ENCODE data around the gene LRP1B.

LRP1B gene

GRCh38 chr2:140949932-140950331, 1180.9 kb downstream of the LRP1B start:
- no peaks in the 10 kb centered on the region for H3K36me3 ChIP-seq (ENCODE audit: insufficient read depth)
- H3K79me2 ChIP-seq (ENCODE audit: insufficient read depth, low read depth), result no peaks in the 10 kb centered on the region
- H4K20me1 ChIP-seq (ENCODE audit: insufficient read depth), result no peaks in the 10 kb centered on the region
- no peak overlapping the region for H3K9ac ChIP-seq
- no peaks in the 10 kb centered on the region for H3K27me3 ChIP-seq (ENCODE audit: insufficient read depth, low read depth)
- H3K4me2 ChIP-seq, result no peak overlapping the region
- no peak overlapping the region for H3K27ac ChIP-seq
- no peak for TF ChIP-seq CTCF (conservative IDR thresholded peaks at IDR 0.05; ENCODE audit: low read depth, low read length)
- no peak overlapping the region for H3K4me3 ChIP-seq (IDR thresholded peaks at IDR 0.05; ENCODE audit: insufficient read depth, low read depth, low read length)
- H2AFZ ChIP-seq (ENCODE audit: low read depth), result no peak overlapping the region
- no peaks in the 10 kb centered on the region for H3K4me1 ChIP-seq (ENCODE audit: low read depth, poor library complexity, severe bottlenecking)

GRCh38 chr2:140947236-140947635, 1183.6 kb downstream of the LRP1B start:
- Histone ChIP-seq H4K20me1 (ENCODE audit: insufficient read depth) (no peaks in the 10 kb centered on the region), H3K27ac (no peak overlapping the region), H2AFZ (ENCODE audit: low read depth) (no peak overlapping the region), H3K4me2 (no peak overlapping the region), H3K36me3 (ENCODE audit: insufficient read depth) (no peaks in the 10 kb centered on the region), H3K4me3 (IDR thresholded peaks at IDR 0.05; ENCODE audit: insufficient read depth, low read depth, low read length) (no peak overlapping the region), H3K27me3 (ENCODE audit: insufficient read depth, low read depth) (no peaks in the 10 kb centered on the region), H3K4me1 (ENCODE audit: low read depth, poor library complexity, severe bottlenecking) (no peaks in the 10 kb centered on the region), H3K79me2 (ENCODE audit: insufficient read depth, low read depth) (no peaks in the 10 kb centered on the region), H3K9ac (no peak overlapping the region)
- TF ChIP-seq CTCF (conservative IDR thresholded peaks at IDR 0.05; ENCODE audit: low read depth, low read length), result no peak

DNA sequence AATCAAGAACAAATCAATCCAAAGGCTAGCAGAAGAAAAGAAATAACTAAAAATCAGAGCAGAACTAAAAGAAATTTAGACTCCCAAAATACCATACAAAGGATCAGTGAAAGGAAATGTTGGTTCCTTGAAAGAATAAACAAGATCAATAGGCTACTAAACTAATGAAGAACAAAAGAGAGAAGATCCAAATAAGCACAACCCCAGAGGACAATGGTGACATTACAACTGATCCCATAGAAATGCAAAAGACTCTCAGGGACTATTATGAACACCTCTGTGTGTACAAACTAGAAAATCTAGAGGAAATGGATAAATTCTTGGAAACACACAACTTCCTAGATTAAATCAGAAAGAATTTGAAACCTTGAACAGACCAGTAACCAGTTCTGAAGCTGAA, 1186.9 kb downstream of the LRP1B start:
- H3K36me3 ChIP-seq (ENCODE audit: insufficient read depth), result no peaks in the 10 kb centered on the region
- no peak overlapping the region for H2AFZ ChIP-seq (ENCODE audit: low read depth)
- H3K4me3 ChIP-seq (IDR thresholded peaks at IDR 0.05; ENCODE audit: insufficient read depth, low read depth, low read length), result no peak overlapping the region
- H3K9ac ChIP-seq, result no peak overlapping the region
- H3K27me3 ChIP-seq (ENCODE audit: insufficient read depth, low read depth), result no peaks in the 10 kb centered on the region
- no peaks in the 10 kb centered on the region for H4K20me1 ChIP-seq (ENCODE audit: insufficient read depth)
- H3K4me2 ChIP-seq, result no peak overlapping the region
- no peaks in the 10 kb centered on the region for H3K79me2 ChIP-seq (ENCODE audit: insufficient read depth, low read depth)
- H3K4me1 ChIP-seq (ENCODE audit: low read depth, poor library complexity, severe bottlenecking), result no peaks in the 10 kb centered on the region
- H3K27ac ChIP-seq, result no peak overlapping the region
- TF ChIP-seq CTCF (conservative IDR thresholded peaks at IDR 0.05; ENCODE audit: low read depth, low read length), result no peak

- Histone ChIP-seq H2AFZ (ENCODE audit: low read depth) (no peak overlapping the region), H3K27me3 (ENCODE audit: insufficient read depth, low read depth) (no peaks in the 10 kb centered on the region), H3K79me2 (ENCODE audit: insufficient read depth, low read depth) (no peaks in the 10 kb centered on the region), H3K4me1 (ENCODE audit: low read depth, poor library complexity, severe bottlenecking) (no peaks in the 10 kb centered on the region), H3K4me2 (no peak overlapping the region), H3K36me3 (ENCODE audit: insufficient read depth) (no peaks in the 10 kb centered on the region), H3K4me3 (IDR thresholded peaks at IDR 0.05; ENCODE audit: insufficient read depth, low read depth, low read length) (no peak overlapping the region), H4K20me1 (ENCODE audit: insufficient read depth) (no peaks in the 10 kb centered on the region), H3K27ac (no peak overlapping the region), H3K9ac (no peak overlapping the region)
- no peak for TF ChIP-seq CTCF (conservative IDR thresholded peaks at IDR 0.05; ENCODE audit: low read depth, low read length)
Measured at GRCh38 chr2:140942284-140942683, 1188.5 kb downstream of the LRP1B start.

- Histone ChIP-seq H3K4me2 (no peak overlapping the region), H2AFZ (ENCODE audit: low read depth) (no peak overlapping the region), H3K36me3 (ENCODE audit: insufficient read depth) (no peaks in the 10 kb centered on the region), H3K4me1 (ENCODE audit: low read depth, poor library complexity, severe bottlenecking) (no peaks in the 10 kb centered on the region), H3K9ac (no peak overlapping the region), H3K4me3 (IDR thresholded peaks at IDR 0.05; ENCODE audit: insufficient read depth, low read depth, low read length) (no peak overlapping the region), H3K79me2 (ENCODE audit: insufficient read depth, low read depth) (no peaks in the 10 kb centered on the region), H4K20me1 (ENCODE audit: insufficient read depth) (no peaks in the 10 kb centered on the region), H3K27ac (no peak overlapping the region), H3K27me3 (ENCODE audit: insufficient read depth, low read depth) (no peaks in the 10 kb centered on the region)
- no peak for TF ChIP-seq CTCF (conservative IDR thresholded peaks at IDR 0.05; ENCODE audit: low read depth, low read length)
Measured at GRCh38 chr2:140929849-140930248, 1201.0 kb downstream of the LRP1B start.

Data from KMS-11 (cell line).